HG03442 (cell line): ENCODE measurements around the gene PDK2.
A peak's percentile ranks its signal among the peaks of the same experiment; 100 is the strongest.

Source experiments
- ATAC-seq: cut with Tn5 transposase; IDR thresholded peaks from one replicate; pipeline ENCODE4 v1.9.1; 2021; ENCODE audit warnings: mild to moderate bottlenecking, moderate library complexity; ENCODE audit not compliant: unreplicated experiment

Gene PDK2

GRCh38 chr17:50133769-50134099 lies 38.6 kb downstream of the PDK2 start:
- no peak for ATAC-seq

GRCh38 chr17:50134206-50135110 lies 39.3 kb downstream of the PDK2 start:
- no peak for ATAC-seq

GRCh38 chr17:50135316-50136095 lies 40.4 kb downstream of the PDK2 start:
- no peak for ATAC-seq

- ATAC-seq = no peak
These were observed 41.0 kb downstream of the PDK2 start for GRCh38 chr17:50136096-50136687.

GRCh38 chr17:50137042-50137441 lies 41.9 kb downstream of the PDK2 start:
- ATAC-seq = no peak

- no peak for ATAC-seq
These were observed 44.1 kb downstream of the PDK2 start for GRCh38 chr17:50139185-50139783.

- ATAC-seq = peak; percentile 54
These were observed 45.1 kb downstream of the PDK2 start for GRCh38 chr17:50139950-50140885.

GRCh38 chr17:50141026-50141744 lies 46.0 kb downstream of the PDK2 start:
- no peak for ATAC-seq

- no peak for ATAC-seq
These were observed 46.6 kb downstream of the PDK2 start for GRCh38 chr17:50141745-50142110.

- no peak for ATAC-seq
These were observed 48.5 kb downstream of the PDK2 start for GRCh38 chr17:50143461-50144176.

GRCh38 chr17:50144355-50144754 lies 49.2 kb downstream of the PDK2 start:
- ATAC-seq = no peak

GRCh38 chr17:50144845-50145531 lies 49.8 kb downstream of the PDK2 start:
- ATAC-seq = no peak

- no peak for ATAC-seq
These were observed 50.5 kb downstream of the PDK2 start for GRCh38 chr17:50145532-50146229.

GRCh38 chr17:50146230-50146926 lies 51.2 kb downstream of the PDK2 start:
- no peak for ATAC-seq

- ATAC-seq = no peak
These were observed 51.9 kb downstream of the PDK2 start for GRCh38 chr17:50146927-50147665.

GRCh38 chr17:50147841-50148225 lies 52.7 kb downstream of the PDK2 start:
- no peak for ATAC-seq
